Measurements from ENCODE around the gene MRPL12. TPM values are rescaled to one million over a fixed set of nuclear protein-coding genes. Genes with fewer than 3 reads are reported as not detected.

MRPL12 gene
- total and polyA plus RNA-seq, 2 experiments from 2014 or later: 24.5 to 94.6 TPM

- H2AFZ ChIP-seq: peak overlapping the region; percentile 64
- H3K36me3 ChIP-seq (replicated peaks; ENCODE audit: insufficient read depth, low read depth): no peaks in the 10 kb centered on the region
- H3K9me2 ChIP-seq (replicated peaks; ENCODE audit: insufficient read depth): no peaks in the 10 kb centered on the region
- TF ChIP-seq, protein P1, sequence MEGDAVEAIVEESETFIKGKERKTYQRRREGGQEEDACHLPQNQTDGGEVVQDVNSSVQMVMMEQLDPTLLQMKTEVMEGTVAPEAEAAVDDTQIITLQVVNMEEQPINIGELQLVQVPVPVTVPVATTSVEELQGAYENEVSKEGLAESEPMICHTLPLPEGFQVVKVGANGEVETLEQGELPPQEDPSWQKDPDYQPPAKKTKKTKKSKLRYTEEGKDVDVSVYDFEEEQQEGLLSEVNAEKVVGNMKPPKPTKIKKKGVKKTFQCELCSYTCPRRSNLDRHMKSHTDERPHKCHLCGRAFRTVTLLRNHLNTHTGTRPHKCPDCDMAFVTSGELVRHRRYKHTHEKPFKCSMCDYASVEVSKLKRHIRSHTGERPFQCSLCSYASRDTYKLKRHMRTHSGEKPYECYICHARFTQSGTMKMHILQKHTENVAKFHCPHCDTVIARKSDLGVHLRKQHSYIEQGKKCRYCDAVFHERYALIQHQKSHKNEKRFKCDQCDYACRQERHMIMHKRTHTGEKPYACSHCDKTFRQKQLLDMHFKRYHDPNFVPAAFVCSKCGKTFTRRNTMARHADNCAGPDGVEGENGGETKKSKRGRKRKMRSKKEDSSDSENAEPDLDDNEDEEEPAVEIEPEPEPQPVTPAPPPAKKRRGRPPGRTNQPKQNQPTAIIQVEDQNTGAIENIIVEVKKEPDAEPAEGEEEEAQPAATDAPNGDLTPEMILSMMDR (IDR thresholded peaks at IDR 0.05; ENCODE audit: poor library complexity): no peak
- TF ChIP-seq EZH2 (IDR thresholded peaks at IDR 0.05; ENCODE audit: borderline replicate concordance): no peak
- TF ChIP-seq EZH2phosphoT487 (IDR thresholded peaks at IDR 0.05; ENCODE audit: low read depth, severe bottlenecking, unreplicated experiment): no peak
- peak overlapping the region; percentile 52 for H3K4me3 ChIP-seq
- peaks cover 18% of the 10 kb centered on the region for H3K4me1 ChIP-seq (ENCODE audit: insufficient read depth)
- peaks cover 63% of the 10 kb centered on the region for H3K79me2 ChIP-seq
- peaks cover 15% of the 10 kb centered on the region for H4K20me1 ChIP-seq (ENCODE audit: insufficient read depth, poor library complexity, severe bottlenecking)
- H3K4me2 ChIP-seq: peak overlapping the region; percentile 97
- 36% methylated on average over 19 of the region's 19 CpGs for WGBS (ENCODE audit: low lambda C conversion rate, missing lambda C conversion rate)
- DNase-seq (ENCODE audit: low spot score): no peak
- H3K9me3 ChIP-seq (ENCODE audit: low read depth): no peaks in the 10 kb centered on the region
- no peaks in the 10 kb centered on the region for H3K27me3 ChIP-seq
- H3K27ac ChIP-seq: peak overlapping the region; percentile 81
Measured at GRCh38 chr17:81682565-81683207, 20.5 kb upstream of the MRPL12 start.

- Histone ChIP-seq H3K4me2 (peak overlapping the region; percentile 97), H2AFZ (peak overlapping the region; percentile 64), H4K20me1 (ENCODE audit: insufficient read depth, poor library complexity, severe bottlenecking) (peaks cover 15% of the 10 kb centered on the region), H3K4me3 (peak overlapping the region; percentile 52), H3K9me3 (ENCODE audit: low read depth) (no peaks in the 10 kb centered on the region), H3K36me3 (replicated peaks; ENCODE audit: insufficient read depth, low read depth) (no peaks in the 10 kb centered on the region), H3K4me1 (ENCODE audit: insufficient read depth) (peaks cover 18% of the 10 kb centered on the region), H3K9me2 (replicated peaks; ENCODE audit: insufficient read depth) (no peaks in the 10 kb centered on the region), H3K79me2 (peaks cover 65% of the 10 kb centered on the region), H3K27me3 (no peaks in the 10 kb centered on the region), H3K27ac (peak overlapping the region; percentile 81)
- TF ChIP-seq EZH2phosphoT487 (IDR thresholded peaks at IDR 0.05; ENCODE audit: low read depth, severe bottlenecking, unreplicated experiment): no peak
- TF ChIP-seq, protein P1 (IDR thresholded peaks at IDR 0.05; ENCODE audit: poor library complexity): no peak
- TF ChIP-seq EZH2 (IDR thresholded peaks at IDR 0.05; ENCODE audit: borderline replicate concordance): no peak
- WGBS (ENCODE audit: low lambda C conversion rate, missing lambda C conversion rate): 6% methylated on average over 18 of the region's 37 CpGs
- no peak for DNase-seq (ENCODE audit: low spot score)
Measured at GRCh38 chr17:81683208-81683583, 20.0 kb upstream of the MRPL12 start.

- no peaks in the 10 kb centered on the region for H3K36me3 ChIP-seq (replicated peaks; ENCODE audit: insufficient read depth, low read depth)
- H3K4me3 ChIP-seq: peak within 1 kb of the TSS; percentile 56
- no peaks in the 10 kb centered on the region for H3K27me3 ChIP-seq
- no peaks in the 10 kb centered on the region for H3K9me3 ChIP-seq (ENCODE audit: low read depth)
- H3K9me2 ChIP-seq (replicated peaks; ENCODE audit: insufficient read depth): no peaks in the 10 kb centered on the region
- peak within 1 kb of the TSS; percentile 97 for H3K4me2 ChIP-seq
- TF ChIP-seq EZH2phosphoT487 (IDR thresholded peaks at IDR 0.05; ENCODE audit: low read depth, severe bottlenecking, unreplicated experiment) (no peak), EZH2 (IDR thresholded peaks at IDR 0.05; ENCODE audit: borderline replicate concordance) (no peak)
- peaks cover 18% of the 10 kb centered on the region for H3K4me1 ChIP-seq (ENCODE audit: insufficient read depth)
- peak; percentile 99 for DNase-seq (ENCODE audit: low spot score)
- peak within 1 kb of the TSS; percentile 64 for H2AFZ ChIP-seq
- peaks cover 15% of the 10 kb centered on the region for H4K20me1 ChIP-seq (ENCODE audit: insufficient read depth, poor library complexity, severe bottlenecking)
- H3K79me2 ChIP-seq: peaks cover 65% of the 10 kb centered on the region
- 1% methylated on average over 84 of the region's 112 CpGs for WGBS (ENCODE audit: low lambda C conversion rate, missing lambda C conversion rate)
- H3K27ac ChIP-seq: peak within 1 kb of the TSS; percentile 81
Measured at GRCh38 chr17:81683584-81684441, 19.4 kb upstream of the MRPL12 start, which contains the start of the genes ARL16 and HGS. TSS of gene ARL16 (minus strand) at chr17:81683797. CDS start at chr17:81683753, 44 bp downstream. TSS of gene HGS (plus strand) at chr17:81684011. CDS start at chr17:81684067, 56 bp downstream.

Measured in hepatocyte (in vitro differentiated cells).